IPS DF 19.7 (cell line): ENCODE measurements around the gene EFNB2.

Experiments
- DNase-seq: peaks from one replicate; pipeline ENCODE4 v3.0.0-alpha.2; 2013; ENCODE audit warnings: low read depth, low spot score

The EFNB2 gene

GRCh38 chr13:106535552-106536243 lies at the start of gene EFNB2:
TSS of gene EFNB2 (minus strand) at chr13:106535662. CDS start at chr13:106534964, 698 bp downstream.
- no peak for DNase-seq

- DNase-seq: no peak
Observed at GRCh38 chr13:106581225-106581624, 45.8 kb upstream of the EFNB2 start.

DNA sequence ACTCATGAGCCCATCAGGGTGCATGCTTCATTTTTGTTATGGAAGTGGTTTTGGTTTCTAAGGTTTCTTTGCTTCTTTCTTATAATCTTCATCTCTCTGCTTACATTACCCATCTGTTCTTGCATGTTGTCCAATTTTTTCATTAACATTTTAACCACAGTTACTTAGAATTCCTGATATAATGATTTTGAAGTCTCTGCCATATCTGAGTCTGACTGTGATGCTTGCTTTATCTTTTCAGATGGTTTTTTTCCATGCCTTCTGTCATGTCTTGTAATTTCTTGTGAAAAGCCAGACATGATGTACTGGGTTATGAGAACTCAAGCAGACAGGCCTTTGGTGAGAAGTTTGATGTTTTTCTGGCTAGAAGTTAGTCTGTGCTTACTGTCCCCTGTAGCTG lies 40.4 kb upstream of the EFNB2 start:
- no peak for DNase-seq

DNA sequence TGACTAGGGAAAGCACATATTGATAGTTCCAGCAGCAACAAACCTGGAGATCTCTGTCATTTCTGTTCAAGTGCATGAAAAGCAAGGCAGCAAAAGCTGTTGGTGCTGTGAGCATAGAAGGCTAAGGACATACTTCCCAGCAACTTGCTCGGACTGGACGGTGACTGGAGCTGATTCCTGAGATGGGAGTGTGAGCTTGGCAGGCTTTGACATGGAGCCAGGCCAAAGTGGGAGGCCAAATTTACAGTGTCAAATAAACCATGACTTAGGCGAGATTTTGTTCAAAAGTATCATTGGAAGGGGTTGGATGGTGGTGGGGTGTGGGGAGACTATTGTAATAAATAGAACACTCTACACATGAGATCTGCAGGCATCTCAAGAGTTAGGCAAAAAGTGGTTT lies 38.4 kb upstream of the EFNB2 start:
- DNase-seq: no peak

- no peak for DNase-seq
Observed at GRCh38 chr13:106573284-106573846, 37.9 kb upstream of the EFNB2 start.

GRCh38 chr13:106570299-106570852 lies 34.9 kb upstream of the EFNB2 start:
- DNase-seq: peak; percentile 80

- DNase-seq: no peak
Observed at GRCh38 chr13:106569233-106570095, 34.0 kb upstream of the EFNB2 start.

GRCh38 chr13:106568299-106569003 lies 33.0 kb upstream of the EFNB2 start:
- DNase-seq: no peak

GRCh38 chr13:106567474-106568298 lies 32.2 kb upstream of the EFNB2 start, which contains the start of gene ARGLU1:
TSS of gene ARGLU1 (minus strand) at chr13:106568137. CDS start at chr13:106567919, 218 bp downstream.
- peak; percentile 50 for DNase-seq

DNA sequence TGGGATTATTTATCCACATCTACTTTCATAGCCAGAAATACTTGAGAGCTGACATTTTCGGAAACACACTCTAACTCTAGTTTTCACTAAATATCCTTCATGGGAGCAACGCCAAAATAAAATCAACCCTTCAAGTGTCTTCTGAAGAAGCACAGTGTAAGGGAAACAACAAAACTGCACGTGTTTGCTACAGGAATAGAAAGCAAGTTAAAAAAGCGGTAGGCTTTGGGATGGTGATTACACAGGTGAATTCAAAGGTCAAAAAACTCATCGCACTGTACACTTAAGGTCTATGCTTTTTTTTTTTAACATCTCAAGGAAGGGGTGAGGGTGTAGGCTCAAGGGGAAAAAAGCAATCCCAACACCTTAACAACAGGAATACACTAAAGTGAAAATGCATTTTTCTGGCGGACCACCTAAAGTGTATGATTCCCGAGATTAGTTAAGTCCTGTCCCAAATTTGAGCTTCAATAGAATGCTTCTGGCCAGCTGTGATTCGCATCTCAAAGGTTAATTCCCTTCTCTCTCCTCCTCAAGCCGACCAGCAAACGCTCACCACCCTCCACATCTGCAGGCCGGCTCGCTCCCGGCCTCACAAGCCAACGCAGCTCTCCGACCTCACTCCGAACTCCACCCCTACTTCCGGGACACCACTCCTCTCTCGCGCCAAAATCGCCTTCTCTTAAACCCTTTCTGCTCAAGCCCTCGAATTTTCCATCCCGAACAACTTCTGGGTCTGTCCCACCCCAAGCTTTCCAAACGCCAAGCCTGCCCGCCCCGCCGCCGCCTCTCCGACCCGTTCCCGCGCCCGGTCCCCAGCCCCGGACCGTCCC lies 31.4 kb upstream of the EFNB2 start:
- DNase-seq: peak; percentile 7

- no peak for DNase-seq
Observed at GRCh38 chr13:106565127-106565775, 29.8 kb upstream of the EFNB2 start.

DNA sequence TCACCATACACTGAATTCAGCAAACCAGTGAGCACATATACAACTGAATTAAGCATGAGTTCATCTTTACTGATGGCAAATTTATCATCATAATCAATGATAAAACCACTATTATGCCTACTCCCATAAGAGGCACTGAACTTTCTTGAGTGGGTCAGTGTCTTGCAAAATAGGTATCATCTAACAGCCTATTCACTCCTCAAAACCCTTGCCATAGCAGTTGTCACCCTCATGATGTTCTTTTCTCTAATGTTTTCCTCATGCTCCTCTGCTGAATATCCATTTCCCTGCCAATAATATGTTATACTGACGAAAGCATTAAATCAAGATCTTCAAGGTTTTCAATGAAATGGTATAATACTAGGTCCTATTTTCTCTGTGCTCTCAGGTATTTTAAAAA lies 26.8 kb upstream of the EFNB2 start:
- DNase-seq: no peak

DNA sequence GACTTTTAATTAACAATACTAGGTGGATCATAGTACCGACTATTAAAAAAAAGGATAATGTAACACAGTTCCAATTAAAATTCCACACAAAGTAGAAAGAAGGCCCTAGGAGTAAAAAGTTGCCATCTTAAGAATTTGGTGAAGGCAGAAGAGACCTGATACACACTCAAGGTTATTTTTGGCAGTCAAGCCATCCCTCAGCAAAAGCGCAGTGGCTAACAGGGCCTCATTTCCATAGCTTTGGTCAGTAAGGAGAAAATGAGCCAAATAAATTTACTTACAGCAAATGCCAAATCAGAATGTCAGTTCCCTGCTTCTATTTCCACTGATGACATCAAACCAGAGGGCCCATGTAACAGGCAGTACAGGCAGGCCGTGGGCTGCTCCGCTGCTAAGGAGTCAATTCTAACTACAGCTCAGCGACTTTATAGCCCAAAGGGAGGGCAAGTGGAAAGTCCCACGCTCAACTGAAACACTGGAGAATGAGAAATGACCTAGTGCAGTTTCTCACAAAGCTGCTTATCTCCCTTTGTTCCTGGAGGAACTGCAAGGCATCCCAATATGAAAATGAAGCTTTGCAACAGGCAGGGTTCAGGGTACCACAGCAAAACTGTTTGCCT lies 26.2 kb upstream of the EFNB2 start:
- DNase-seq: no peak

GRCh38 chr13:106560821-106561220 lies 25.4 kb upstream of the EFNB2 start:
- no peak for DNase-seq

GRCh38 chr13:106558527-106558926 lies 23.1 kb upstream of the EFNB2 start:
- no peak for DNase-seq

DNA sequence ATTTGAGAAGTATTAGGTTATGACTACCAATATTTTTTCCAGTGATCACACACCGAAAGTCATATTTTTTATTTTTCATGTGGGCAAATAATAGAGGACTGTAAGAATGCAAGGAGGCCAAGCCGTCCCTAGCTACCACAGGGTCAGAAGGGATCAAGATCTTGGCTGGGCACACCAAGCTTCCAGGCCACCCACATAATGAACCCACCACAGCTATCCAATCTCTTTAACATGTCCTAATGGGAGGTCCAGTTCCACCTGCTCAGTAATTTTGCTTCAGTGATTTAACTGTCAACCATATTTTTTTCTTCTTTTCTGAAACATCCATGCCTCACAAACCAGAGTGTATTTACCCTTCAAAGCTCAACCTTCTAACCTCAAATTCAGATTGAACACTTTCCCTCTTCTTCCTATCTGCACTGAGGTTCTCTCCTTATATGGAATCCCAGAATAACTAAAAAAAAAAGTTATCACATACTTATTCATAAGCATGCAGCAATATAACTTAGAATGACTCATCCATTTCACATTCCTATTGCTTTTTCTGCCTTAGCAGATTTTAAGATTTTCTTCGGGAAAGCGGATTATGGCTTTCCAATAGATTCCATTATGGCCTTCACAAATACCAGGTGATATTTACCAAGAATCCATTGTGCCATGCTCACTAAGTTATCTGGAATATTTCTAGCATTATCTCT lies 20.3 kb upstream of the EFNB2 start:
- no peak for DNase-seq

GRCh38 chr13:106551751-106552150 lies 16.3 kb upstream of the EFNB2 start:
- no peak for DNase-seq

DNA sequence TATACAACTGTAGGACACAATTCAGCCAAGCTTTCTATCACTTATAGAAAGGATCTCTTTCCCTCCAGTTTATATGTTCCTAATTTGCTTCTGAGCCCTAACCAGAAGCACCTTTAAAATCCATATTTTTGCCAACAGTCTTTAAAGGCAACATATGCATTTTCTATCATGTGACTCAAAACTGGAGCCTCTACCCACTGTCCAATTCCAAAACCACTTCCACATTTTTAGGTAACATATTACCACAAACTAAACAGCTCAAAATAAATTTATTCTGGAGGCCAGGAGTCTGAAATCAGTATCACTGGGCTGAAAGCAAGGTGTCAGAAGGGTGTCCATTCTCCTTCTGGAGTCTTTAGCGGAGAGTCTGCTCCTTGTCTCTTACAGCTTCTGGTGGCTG lies 15.9 kb upstream of the EFNB2 start:
- no peak for DNase-seq
